ENCODE results near the gene NEK5.

DNA sequence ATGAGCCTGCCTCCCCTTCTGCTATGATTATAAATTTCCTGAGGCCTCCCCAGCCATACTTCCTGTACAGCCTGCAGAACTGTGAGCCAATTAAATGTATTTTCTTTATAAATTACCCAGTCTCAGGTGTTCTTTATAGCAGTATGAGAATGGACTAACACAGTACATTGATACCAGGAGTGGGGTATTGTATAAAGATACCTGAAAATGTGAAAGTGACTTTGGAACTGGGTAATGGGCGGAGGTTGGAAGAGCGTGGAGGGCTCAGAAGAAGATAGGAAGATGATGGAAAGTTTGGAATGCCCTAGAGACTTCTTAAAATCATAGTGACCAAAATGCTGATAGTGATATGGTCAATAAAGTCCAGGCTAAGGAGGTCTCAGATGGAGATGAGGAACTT is 32.8 kb downstream of the NEK5 start:
- TF ChIP-seq, protein P1, sequence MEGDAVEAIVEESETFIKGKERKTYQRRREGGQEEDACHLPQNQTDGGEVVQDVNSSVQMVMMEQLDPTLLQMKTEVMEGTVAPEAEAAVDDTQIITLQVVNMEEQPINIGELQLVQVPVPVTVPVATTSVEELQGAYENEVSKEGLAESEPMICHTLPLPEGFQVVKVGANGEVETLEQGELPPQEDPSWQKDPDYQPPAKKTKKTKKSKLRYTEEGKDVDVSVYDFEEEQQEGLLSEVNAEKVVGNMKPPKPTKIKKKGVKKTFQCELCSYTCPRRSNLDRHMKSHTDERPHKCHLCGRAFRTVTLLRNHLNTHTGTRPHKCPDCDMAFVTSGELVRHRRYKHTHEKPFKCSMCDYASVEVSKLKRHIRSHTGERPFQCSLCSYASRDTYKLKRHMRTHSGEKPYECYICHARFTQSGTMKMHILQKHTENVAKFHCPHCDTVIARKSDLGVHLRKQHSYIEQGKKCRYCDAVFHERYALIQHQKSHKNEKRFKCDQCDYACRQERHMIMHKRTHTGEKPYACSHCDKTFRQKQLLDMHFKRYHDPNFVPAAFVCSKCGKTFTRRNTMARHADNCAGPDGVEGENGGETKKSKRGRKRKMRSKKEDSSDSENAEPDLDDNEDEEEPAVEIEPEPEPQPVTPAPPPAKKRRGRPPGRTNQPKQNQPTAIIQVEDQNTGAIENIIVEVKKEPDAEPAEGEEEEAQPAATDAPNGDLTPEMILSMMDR (IDR thresholded peaks at IDR 0.05), result no peak
- no peak for TF ChIP-seq POLR2A (IDR thresholded peaks at IDR 0.05)
- TF ChIP-seq POLR2AphosphoS5 (IDR thresholded peaks at IDR 0.05), result no peak

Measured in prostate gland (tissue), 2 donors.